HepG2 (cell line): Measurements from ENCODE around the gene CERS3. TPM values are rescaled to one million over a fixed set of nuclear protein-coding genes. Genes with fewer than 3 reads are reported as not detected.

Source experiments
- ATAC-seq: fragments of 200-7000 bp; cut with Tn5 transposase; 3 replicates; pipeline ENCODE4 v1.9.1; 2020; ENCODE audit warnings: mild to moderate bottlenecking, moderate library complexity
- BruUV-seq: library from RNA; stranded (reverse); fragments of 400-500 nt; replicated peaks from 2 replicates; lab custom pipeline; 2021; lab: Mats Ljungman, UMichigan
- CTCF ChIA-PET: fragments of 300-600 bp; formaldehyde crosslinking; extraction: SDS; loops from one replicate; lab custom pipeline; 2021; ENCODE audit warnings: low total read pairs, inconsistent platforms, low intra/inter-chr PET ratio; lab: Yijun Ruan, JAX
- POLR2A ChIA-PET: fragments of 350-600 bp; sonication (Branson Sonifier 250); formaldehyde crosslinking; loops from one replicate; lab custom pipeline; 2020; ENCODE audit warnings: antibody characterized with exemption, inconsistent platforms; lab: Yijun Ruan, JAX
- DNase-seq: peaks from one replicate; pipeline ENCODE4 v3.0.0-alpha.2; 2015; ENCODE audit warnings: low spot score
- FAIRE-seq: peaks from 3 replicates; lab custom pipeline; 2011; peaks lifted over from hg19 to GRCh38; lab: Jason Lieb, UNC
- H2AFZ ChIP-seq: one replicate; pipeline ENCODE4 v1.6.1; 2011; ENCODE audit warnings: low read length, inconsistent platforms
- H3K27ac ChIP-seq: fragments of 300-600 bp; 3 replicates; pipeline ENCODE4 v1.8.0; 2011; ENCODE audit warnings: mixed run types, mild to moderate bottlenecking, mixed read lengths, low read length, inconsistent platforms; ENCODE audit not compliant: insufficient read depth; ENCODE audit errors: extremely low read length
- H3K27me3 ChIP-seq, 2 experiments: fragments of 200-600 bp in 1 of 2; 2 replicates in 1 of 2; 3 replicates in 1 of 2; pipeline versions ENCODE4 v1.6.0 to v1.8.0; 2011; ENCODE audit warnings: low read length in 2 of 2, mild to moderate bottlenecking in 2 of 2, moderate library complexity in 2 of 2, inconsistent platforms in 1 of 2; ENCODE audit not compliant: insufficient read depth in 2 of 2, control insufficient read depth in 1 of 2
- H3K36me3 ChIP-seq, 2 experiments: fragments of 200-600 bp in 1 of 2; replicated peaks in 1 of 2; 2 replicates in 1 of 2; 3 replicates in 1 of 2; pipeline versions ENCODE4 v1.5.1 to v1.8.0; 2011; ENCODE audit warnings: low read length in 2 of 2, inconsistent platforms in 1 of 2; ENCODE audit not compliant: insufficient read depth in 2 of 2, control insufficient read depth in 1 of 2
- H3K4me1 ChIP-seq: 2 replicates; pipeline ENCODE4 v1.5.1; 2012; ENCODE audit warnings: low read length, inconsistent platforms; ENCODE audit not compliant: insufficient read depth
- H3K4me2 ChIP-seq: 2 replicates; pipeline ENCODE4 v1.6.0; 2011; ENCODE audit warnings: low read depth, low read length, inconsistent platforms
- H3K4me3 ChIP-seq, 3 experiments: fragments of 200-600 bp in 1 of 3; sonication (generic), shearing (Covaris generic) in 1 of 3; replicated peaks in 1 of 3; 2 replicates each; pipeline ENCODE4 v1.5.1; 2011 to 2016; ENCODE audit warnings: low read length in 3 of 3, inconsistent platforms in 2 of 3, low read depth in 2 of 3, mild to moderate bottlenecking in 2 of 3, control low read depth in 1 of 3, mixed read lengths in 1 of 3; ENCODE audit not compliant: insufficient read depth in 1 of 3
- H3K79me2 ChIP-seq: one replicate; pipeline ENCODE4 v1.6.1; 2011; ENCODE audit warnings: low read length, inconsistent platforms; ENCODE audit not compliant: insufficient read depth
- H3K9ac ChIP-seq: 2 replicates; pipeline ENCODE4 v1.6.0; 2011; ENCODE audit warnings: mild to moderate bottlenecking, low read depth, low read length, inconsistent platforms; ENCODE audit not compliant: insufficient read depth
- H3K9me3 ChIP-seq: 2 replicates; pipeline ENCODE4 v1.5.1; 2012; ENCODE audit warnings: mild to moderate bottlenecking, low read length
- H4K20me1 ChIP-seq: 2 replicates; pipeline ENCODE4 v1.6.0; 2011; ENCODE audit warnings: inconsistent platforms, mild to moderate bottlenecking, low read length, moderate library complexity; ENCODE audit not compliant: insufficient read depth
- DPF2 ChIP-seq: sonication (generic); formaldehyde crosslinking; IDR thresholded peaks from 2 replicates; pipeline ENCODE4 v1.4.0; 2020; ENCODE audit warnings: mild to moderate bottlenecking, low read depth, missing genetic modification reagents, borderline replicate concordance
- GABPA ChIP-seq, 2 experiments: IDR thresholded peaks; 2 replicates each; pipeline ENCODE4 v1.6.1; 2011 to 2016; ENCODE audit warnings: low read depth in 2 of 2, low read length in 1 of 2, missing biosample characterization in 1 of 2, missing genetic modification characterization in 1 of 2
- NONO ChIP-seq, 2 experiments: fragments of 450-650 bp in 1 of 2; sonication (generic) in 1 of 2; formaldehyde crosslinking in 1 of 2; IDR thresholded peaks in 1 of 2; conservative IDR thresholded peaks in 1 of 2; 2 replicates each; pipeline versions ENCODE4 v1.6.1 to v1.8.0; 2017 to 2022; ENCODE audit warnings: mild to moderate bottlenecking in 1 of 2, missing genetic modification reagents in 1 of 2, moderate library complexity in 1 of 2
- TMF1 ChIP-seq: sonication (generic); formaldehyde crosslinking; IDR thresholded peaks from 2 replicates; pipeline ENCODE4 v1.8.1; 2022; ENCODE audit warnings: low read depth, missing genetic modification reagents
- U2AF1 ChIP-seq: fragments of 200-400 bp; formaldehyde crosslinking; optimal IDR thresholded peaks from 2 replicates; pipeline ENCODE3; 2017; ENCODE audit warnings: mild to moderate bottlenecking, low read depth, low read length
- ZBTB42 ChIP-seq: sonication (generic); formaldehyde crosslinking; IDR thresholded peaks from 2 replicates; pipeline ENCODE4 v1.5.0; 2020; ENCODE audit warnings: mild to moderate bottlenecking, missing genetic modification reagents
- ZNF350 ChIP-seq: sonication (generic); formaldehyde crosslinking; IDR thresholded peaks from 2 replicates; pipeline ENCODE4 v1.4.0; 2020; ENCODE audit warnings: mild to moderate bottlenecking, low read depth, missing genetic modification reagents, borderline replicate concordance
- ZNF44 ChIP-seq: sonication (generic); formaldehyde crosslinking; IDR thresholded peaks from 2 replicates; pipeline ENCODE4 v1.5.1; 2020; ENCODE audit warnings: mild to moderate bottlenecking, missing genetic modification reagents
- in situ Hi-C: cut with HindIII; loops from 2 replicates; pipeline ENCODE4 v1.10.0; 2017; ENCODE audit warnings: low pct_unique_long_range_greater_than_20kb; ENCODE audit not compliant: extremely low pct_ligation_motif_present
- intact Hi-C: fragments of 100-400 bp; cut with micrococcal nuclease; formaldehyde crosslinking; loops from one replicate; pipeline ENCODE4 v1.10.0; 2022; ENCODE audit not compliant: unreplicated experiment
- polyA plus RNA-seq, 8 experiments: library from polyadenylated mRNA; depleted of rRNA in 3 of 8; stranded (reverse) in 7 of 8; unstranded in 1 of 8; fragments of >200 nt; fragmentation: Illumina TruSeq in 4 of 8; extraction: Trizol in 4 of 8; gene quantifications; 2 replicates each; pipeline versions ENCODE4 v1.2.1 to v1.2.3, GENCODE V29; 2011 to 2016; ENCODE audit warnings: low read depth in 4 of 8, missing spikeins in 1 of 8, mixed read lengths in 1 of 8; ENCODE audit not compliant: insufficient read depth in 1 of 8
- total RNA-seq, 5 experiments: library from RNA; depleted of rRNA; stranded (reverse); fragments of >200 nt; fragmentation: Illumina TruSeq; extraction: Trizol; gene quantifications; 2 replicates each; pipeline ENCODE4 v1.2.3, GENCODE V29; 2016; ENCODE audit warnings: low read depth in 1 of 5
- TF ChIP-seq, protein P1 (sequence below): sonication (generic); formaldehyde crosslinking; IDR thresholded peaks from 2 replicates; pipeline ENCODE4 v1.4.0; 2020; ENCODE audit warnings: missing genetic modification reagents, mild to moderate bottlenecking, borderline replicate concordance
- TF ChIP-seq, protein P2 (sequence below): sonication (generic); formaldehyde crosslinking; conservative IDR thresholded peaks from 2 replicates; pipeline ENCODE4 v1.5.0; 2020; ENCODE audit warnings: missing genetic modification reagents
- TF ChIP-seq, protein P3 (sequence below): sonication (generic); formaldehyde crosslinking; IDR thresholded peaks from 2 replicates; pipeline ENCODE4 v1.4.0; 2020; ENCODE audit warnings: low read depth, missing genetic modification reagents
- TF ChIP-seq, protein P4 (sequence below): sonication (generic); formaldehyde crosslinking; IDR thresholded peaks from 2 replicates; pipeline ENCODE4 v1.5.0; 2020; ENCODE audit warnings: missing genetic modification reagents

The CERS3 gene
- total and polyA plus RNA-seq, 2 of the 13 experiments (the other 11 are each of a cell fraction or from before 2014, with no cell fraction given) = not detected

DNA sequence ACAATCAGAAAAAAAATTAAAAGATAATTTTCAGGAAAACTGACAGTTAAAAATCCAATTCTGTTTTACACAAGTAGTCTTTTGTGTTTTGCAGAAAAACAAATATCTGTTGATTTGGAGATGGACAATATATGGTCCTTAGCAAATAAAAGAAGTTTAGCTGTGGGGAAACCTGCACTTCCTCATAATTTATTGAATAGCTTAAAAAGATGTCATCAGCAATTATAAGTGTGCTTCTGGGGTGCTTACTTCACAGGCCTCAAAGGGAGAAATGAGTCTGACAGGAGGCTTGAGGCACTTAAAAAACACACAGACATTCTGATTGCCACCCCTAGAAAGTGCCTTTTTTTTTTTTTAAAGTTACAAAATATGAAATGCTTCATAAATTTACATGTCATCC is 31.6 kb upstream of the CERS3 start:
- ATAC-seq = no peak
- Histone ChIP-seq H3K79me2 (no peaks in the 10 kb centered on the region), H2AFZ (no peak overlapping the region), H3K4me1 (peaks cover 19% of the 10 kb centered on the region), H3K36me3 (no peaks in the 10 kb centered on the region), H3K4me2 (no peak overlapping the region), H3K27ac (no peak overlapping the region), H3K4me3 (no peak overlapping the region), H4K20me1 (no peaks in the 10 kb centered on the region), H3K9me3 (no peaks in the 10 kb centered on the region), H3K27me3 (no peaks in the 10 kb centered on the region), H3K9ac (no peak overlapping the region)
- DNase-seq = no peak
- FAIRE-seq = no peak
- POLR2A ChIA-PET = no interaction called here
- BruUV-seq = no TSS peak
- CTCF ChIA-PET = no interaction called here
- in situ Hi-C loops (no loop called here), intact Hi-C loops (no loop called here)
- TF ChIP-seq GABPA (IDR thresholded peaks at IDR 0.05; ENCODE audit: low read depth, low read length) (no peak), GABPA (CRISPR knock-in tag; IDR thresholded peaks at IDR 0.05; ENCODE audit: low read depth) (no peak), ZNF350 (CRISPR knock-in tag) (no peak), ZBTB42 (CRISPR knock-in tag) (no peak), TMF1 (CRISPR knock-in tag) (no peak), ZNF44 (CRISPR knock-in tag) (no peak), U2AF1 (no peak), DPF2 (CRISPR knock-in tag) (no peak), NONO (IDR thresholded peaks at IDR 0.05) (no peak), NONO (CRISPR knock-in tag; conservative IDR thresholded peaks at IDR 0.05) (no peak)
- TF ChIP-seq, protein P1, sequence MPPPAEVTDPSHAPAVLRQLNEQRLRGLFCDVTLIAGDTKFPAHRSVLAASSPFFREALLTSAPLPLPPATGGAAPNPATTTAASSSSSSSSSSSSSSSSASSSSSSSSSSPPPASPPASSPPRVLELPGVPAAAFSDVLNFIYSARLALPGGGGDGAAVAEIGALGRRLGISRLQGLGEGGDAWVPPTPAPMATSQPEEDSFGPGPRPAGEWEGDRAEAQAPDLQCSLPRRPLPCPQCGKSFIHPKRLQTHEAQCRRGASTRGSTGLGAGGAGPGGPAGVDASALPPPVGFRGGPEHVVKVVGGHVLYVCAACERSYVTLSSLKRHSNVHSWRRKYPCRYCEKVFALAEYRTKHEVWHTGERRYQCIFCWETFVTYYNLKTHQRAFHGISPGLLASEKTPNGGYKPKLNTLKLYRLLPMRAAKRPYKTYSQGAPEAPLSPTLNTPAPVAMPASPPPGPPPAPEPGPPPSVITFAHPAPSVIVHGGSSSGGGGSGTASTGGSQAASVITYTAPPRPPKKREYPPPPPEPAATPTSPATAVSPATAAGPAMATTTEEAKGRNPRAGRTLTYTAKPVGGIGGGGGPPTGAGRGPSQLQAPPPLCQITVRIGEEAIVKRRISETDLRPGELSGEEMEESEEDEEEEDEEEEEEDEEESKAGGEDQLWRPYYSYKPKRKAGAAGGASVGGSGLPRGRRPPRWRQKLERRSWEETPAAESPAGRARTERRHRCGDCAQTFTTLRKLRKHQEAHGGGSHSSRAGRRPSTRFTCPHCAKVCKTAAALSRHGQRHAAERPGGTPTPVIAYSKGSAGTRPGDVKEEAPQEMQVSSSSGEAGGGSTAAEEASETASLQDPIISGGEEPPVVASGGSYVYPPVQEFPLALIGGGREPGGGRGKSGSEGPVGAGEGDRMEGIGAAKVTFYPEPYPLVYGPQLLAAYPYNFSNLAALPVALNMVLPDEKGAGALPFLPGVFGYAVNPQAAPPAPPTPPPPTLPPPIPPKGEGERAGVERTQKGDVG (CRISPR knock-in tag) = no peak
- TF ChIP-seq, protein P2, sequence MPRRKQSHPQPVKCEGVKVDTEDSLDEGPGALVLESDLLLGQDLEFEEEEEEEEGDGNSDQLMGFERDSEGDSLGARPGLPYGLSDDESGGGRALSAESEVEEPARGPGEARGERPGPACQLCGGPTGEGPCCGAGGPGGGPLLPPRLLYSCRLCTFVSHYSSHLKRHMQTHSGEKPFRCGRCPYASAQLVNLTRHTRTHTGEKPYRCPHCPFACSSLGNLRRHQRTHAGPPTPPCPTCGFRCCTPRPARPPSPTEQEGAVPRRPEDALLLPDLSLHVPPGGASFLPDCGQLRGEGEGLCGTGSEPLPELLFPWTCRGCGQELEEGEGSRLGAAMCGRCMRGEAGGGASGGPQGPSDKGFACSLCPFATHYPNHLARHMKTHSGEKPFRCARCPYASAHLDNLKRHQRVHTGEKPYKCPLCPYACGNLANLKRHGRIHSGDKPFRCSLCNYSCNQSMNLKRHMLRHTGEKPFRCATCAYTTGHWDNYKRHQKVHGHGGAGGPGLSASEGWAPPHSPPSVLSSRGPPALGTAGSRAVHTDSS (CRISPR knock-in tag) = no peak
- TF ChIP-seq, protein P3, sequence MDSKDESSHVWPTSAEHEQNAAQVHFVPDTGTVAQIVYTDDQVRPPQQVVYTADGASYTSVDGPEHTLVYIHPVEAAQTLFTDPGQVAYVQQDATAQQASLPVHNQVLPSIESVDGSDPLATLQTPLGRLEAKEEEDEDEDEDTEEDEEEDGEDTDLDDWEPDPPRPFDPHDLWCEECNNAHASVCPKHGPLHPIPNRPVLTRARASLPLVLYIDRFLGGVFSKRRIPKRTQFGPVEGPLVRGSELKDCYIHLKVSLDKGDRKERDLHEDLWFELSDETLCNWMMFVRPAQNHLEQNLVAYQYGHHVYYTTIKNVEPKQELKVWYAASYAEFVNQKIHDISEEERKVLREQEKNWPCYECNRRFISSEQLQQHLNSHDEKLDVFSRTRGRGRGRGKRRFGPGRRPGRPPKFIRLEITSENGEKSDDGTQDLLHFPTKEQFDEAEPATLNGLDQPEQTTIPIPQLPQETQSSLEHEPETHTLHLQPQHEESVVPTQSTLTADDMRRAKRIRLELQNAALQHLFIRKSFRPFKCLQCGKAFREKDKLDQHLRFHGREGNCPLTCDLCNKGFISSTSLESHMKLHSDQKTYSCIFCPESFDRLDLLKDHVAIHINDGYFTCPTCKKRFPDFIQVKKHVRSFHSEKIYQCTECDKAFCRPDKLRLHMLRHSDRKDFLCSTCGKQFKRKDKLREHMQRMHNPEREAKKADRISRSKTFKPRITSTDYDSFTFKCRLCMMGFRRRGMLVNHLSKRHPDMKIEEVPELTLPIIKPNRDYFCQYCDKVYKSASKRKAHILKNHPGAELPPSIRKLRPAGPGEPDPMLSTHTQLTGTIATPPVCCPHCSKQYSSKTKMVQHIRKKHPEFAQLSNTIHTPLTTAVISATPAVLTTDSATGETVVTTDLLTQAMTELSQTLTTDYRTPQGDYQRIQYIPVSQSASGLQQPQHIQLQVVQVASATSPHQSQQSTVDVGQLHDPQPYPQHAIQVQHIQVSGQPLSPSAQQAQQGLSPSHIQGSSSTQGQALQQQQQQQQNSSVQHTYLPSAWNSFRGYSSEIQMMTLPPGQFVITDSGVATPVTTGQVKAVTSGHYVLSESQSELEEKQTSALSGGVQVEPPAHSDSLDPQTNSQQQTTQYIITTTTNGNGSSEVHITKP (CRISPR knock-in tag) = no peak
- TF ChIP-seq, protein P4, sequence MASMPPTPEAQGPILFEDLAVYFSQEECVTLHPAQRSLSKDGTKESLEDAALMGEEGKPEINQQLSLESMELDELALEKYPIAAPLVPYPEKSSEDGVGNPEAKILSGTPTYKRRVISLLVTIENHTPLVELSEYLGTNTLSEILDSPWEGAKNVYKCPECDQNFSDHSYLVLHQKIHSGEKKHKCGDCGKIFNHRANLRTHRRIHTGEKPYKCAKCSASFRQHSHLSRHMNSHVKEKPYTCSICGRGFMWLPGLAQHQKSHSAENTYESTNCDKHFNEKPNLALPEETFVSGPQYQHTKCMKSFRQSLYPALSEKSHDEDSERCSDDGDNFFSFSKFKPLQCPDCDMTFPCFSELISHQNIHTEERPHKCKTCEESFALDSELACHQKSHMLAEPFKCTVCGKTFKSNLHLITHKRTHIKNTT (CRISPR knock-in tag) = no peak
